Brain pericyte (primary cell): ENCODE measurements around the gene CABLES1.
"Not testable (repeated sequence)": the region's sequence is repeated elsewhere in the genome, so short reads cannot be mapped to it uniquely, and the experiment has no call there.

Experiments used
- DNase-seq: peaks from one replicate; pipeline ENCODE4 v3.0.0-alpha.2; 2012; ENCODE audit warnings: low read depth, low spot score

Gene CABLES1

GRCh38 chr18:23109163-23109562 lies 26.1 kb upstream of the CABLES1 start:
- not testable (repeated sequence) for DNase-seq

- no peak for DNase-seq
These were observed 21.7 kb upstream of the CABLES1 start for GRCh38 chr18:23113576-23113975.

- no peak for DNase-seq
These were observed 21.0 kb upstream of the CABLES1 start for GRCh38 chr18:23114171-23114881.

GRCh38 chr18:23114911-23115310 lies 20.4 kb upstream of the CABLES1 start:
- DNase-seq: no peak

- DNase-seq: no peak
These were observed 19.6 kb upstream of the CABLES1 start for GRCh38 chr18:23115683-23116096.

GRCh38 chr18:23121133-23121532 lies 14.2 kb upstream of the CABLES1 start:
- no peak for DNase-seq

- DNase-seq: no peak
These were observed 12.7 kb upstream of the CABLES1 start for GRCh38 chr18:23122334-23123229.

- no peak for DNase-seq
These were observed 8.8 kb upstream of the CABLES1 start for GRCh38 chr18:23126376-23127056.

- no peak for DNase-seq
These were observed 8.2 kb upstream of the CABLES1 start for GRCh38 chr18:23127090-23127489.

- no peak for DNase-seq
These were observed 5.8 kb upstream of the CABLES1 start for GRCh38 chr18:23129355-23130002.

GRCh38 chr18:23131693-23132319 lies 3.5 kb upstream of the CABLES1 start:
- peak; percentile 60 for DNase-seq

GRCh38 chr18:23133860-23134779 lies 1.2 kb upstream of the CABLES1 start:
- DNase-seq: no peak

- no peak for DNase-seq
These were observed 453 bp downstream of the CABLES1 start for GRCh38 chr18:23135550-23136325.

GRCh38 chr18:23136326-23137096 lies 1.2 kb downstream of the CABLES1 start:
- DNase-seq: no peak

- DNase-seq: no peak
These were observed 1.9 kb downstream of the CABLES1 start for GRCh38 chr18:23137097-23137635.

GRCh38 chr18:23137788-23138216 lies 2.5 kb downstream of the CABLES1 start:
- DNase-seq: no peak

- no peak for DNase-seq
These were observed 3.2 kb downstream of the CABLES1 start for GRCh38 chr18:23138471-23138870.
